ENCODE results near the gene KCNE4.

DNA sequence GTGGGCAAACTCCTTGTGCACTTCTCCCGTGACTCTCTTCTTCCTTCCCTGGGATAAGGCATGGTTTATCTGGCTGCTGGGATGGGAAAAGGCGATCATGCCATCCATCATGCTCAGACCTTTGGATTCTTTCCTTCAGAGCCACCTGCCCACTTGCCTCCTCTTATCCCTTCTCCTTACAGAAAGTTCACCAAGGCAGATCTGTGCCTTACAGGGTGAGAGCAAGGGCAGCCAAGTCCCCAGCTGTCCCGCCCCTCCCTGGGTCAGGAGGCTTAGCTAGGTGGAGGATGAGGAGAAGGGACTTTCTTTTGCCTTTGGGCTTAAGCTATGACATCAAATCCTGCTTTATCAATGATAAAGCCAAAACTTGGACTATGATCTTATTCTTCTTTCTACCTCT, 47.6 kb downstream of the KCNE4 start:
- TF ChIP-seq, protein P1, sequence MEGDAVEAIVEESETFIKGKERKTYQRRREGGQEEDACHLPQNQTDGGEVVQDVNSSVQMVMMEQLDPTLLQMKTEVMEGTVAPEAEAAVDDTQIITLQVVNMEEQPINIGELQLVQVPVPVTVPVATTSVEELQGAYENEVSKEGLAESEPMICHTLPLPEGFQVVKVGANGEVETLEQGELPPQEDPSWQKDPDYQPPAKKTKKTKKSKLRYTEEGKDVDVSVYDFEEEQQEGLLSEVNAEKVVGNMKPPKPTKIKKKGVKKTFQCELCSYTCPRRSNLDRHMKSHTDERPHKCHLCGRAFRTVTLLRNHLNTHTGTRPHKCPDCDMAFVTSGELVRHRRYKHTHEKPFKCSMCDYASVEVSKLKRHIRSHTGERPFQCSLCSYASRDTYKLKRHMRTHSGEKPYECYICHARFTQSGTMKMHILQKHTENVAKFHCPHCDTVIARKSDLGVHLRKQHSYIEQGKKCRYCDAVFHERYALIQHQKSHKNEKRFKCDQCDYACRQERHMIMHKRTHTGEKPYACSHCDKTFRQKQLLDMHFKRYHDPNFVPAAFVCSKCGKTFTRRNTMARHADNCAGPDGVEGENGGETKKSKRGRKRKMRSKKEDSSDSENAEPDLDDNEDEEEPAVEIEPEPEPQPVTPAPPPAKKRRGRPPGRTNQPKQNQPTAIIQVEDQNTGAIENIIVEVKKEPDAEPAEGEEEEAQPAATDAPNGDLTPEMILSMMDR (IDR thresholded peaks at IDR 0.05; ENCODE audit: borderline replicate concordance, extremely low read depth, low read length, poor library complexity, severe bottlenecking), result no peak
- TF ChIP-seq EZH2 (IDR thresholded peaks at IDR 0.05; ENCODE audit: borderline replicate concordance, low read depth, low read length, severe bottlenecking), result no peak

All from DND-41 (cell line).